ENCODE data around the gene PCDHGA12.

The PCDHGA12 gene

GRCh38 chr5:141439411-141440141 lies 9.3 kb downstream of the PCDHGA12 start:
- no peak for DNase-seq (ENCODE audit: low read depth in 1 of 2, low spot score in 1 of 2)

GRCh38 chr5:141440341-141440740 lies 10.0 kb downstream of the PCDHGA12 start:
- DNase-seq (ENCODE audit: low read depth in 1 of 2, low spot score in 1 of 2) = no peak

GRCh38 chr5:141441571-141442170 lies 11.4 kb downstream of the PCDHGA12 start:
- DNase-seq (ENCODE audit: low read depth in 1 of 2, low spot score in 1 of 2) = no peak

GRCh38 chr5:141465351-141465750 lies 35.0 kb downstream of the PCDHGA12 start:
- DNase-seq (ENCODE audit: low read depth in 1 of 2, low spot score in 1 of 2) = no peak

GRCh38 chr5:141475625-141476131 lies 45.4 kb downstream of the PCDHGA12 start, which contains the start of gene PCDHGC3:
Gene PCDHGC3, plus strand, starts transcription at chr5:141475966. Its CDS starts 151 bp downstream, at chr5:141476117.
- DNase-seq (ENCODE audit: low read depth in 1 of 2, low spot score in 1 of 2) = peak in 1 of 2 donors; percentile 43

GRCh38 chr5:141476132-141476911 lies 46.0 kb downstream of the PCDHGA12 start:
- no peak for DNase-seq (ENCODE audit: low read depth in 1 of 2, low spot score in 1 of 2)

GRCh38 chr5:141477044-141477575 lies 46.8 kb downstream of the PCDHGA12 start:
- DNase-seq (ENCODE audit: low read depth in 1 of 2, low spot score in 1 of 2) = no peak

GRCh38 chr5:141477815-141478214 lies 47.5 kb downstream of the PCDHGA12 start:
- DNase-seq (ENCODE audit: low read depth in 1 of 2, low spot score in 1 of 2) = no peak

GRCh38 chr5:141478321-141478945 lies 48.1 kb downstream of the PCDHGA12 start:
- no peak for DNase-seq (ENCODE audit: low read depth in 1 of 2, low spot score in 1 of 2)

GRCh38 chr5:141479776-141480175 lies 49.5 kb downstream of the PCDHGA12 start:
- no peak for DNase-seq (ENCODE audit: low read depth in 1 of 2, low spot score in 1 of 2)

Data from activated CD4-positive, alpha-beta T cell treated with anti-CD3 and anti-CD28 coated beads, Interleukin-2, amount 50 U/mL, for 24 hours (primary cell).